HepG2 (cell line): Measurements from ENCODE around the gene UBAC1. TPM values are rescaled to one million over a fixed set of nuclear protein-coding genes. Genes with fewer than 3 reads are reported as not detected.
A peak's percentile ranks its signal among the peaks of the same experiment; 100 is the strongest.

Source experiments
- ATF6 ChIP-seq: sonication (generic); formaldehyde crosslinking; conservative IDR thresholded peaks from 2 replicates; pipeline ENCODE4 v1.4.0; 2020; ENCODE audit warnings: missing genetic modification reagents
- KDM2A ChIP-seq: sonication (generic); formaldehyde crosslinking; IDR thresholded peaks from 2 replicates; pipeline ENCODE4 v1.4.0; 2020; ENCODE audit warnings: low read depth, missing genetic modification reagents, borderline replicate concordance
- LRRFIP1 ChIP-seq: sonication (generic); formaldehyde crosslinking; conservative IDR thresholded peaks from 2 replicates; pipeline ENCODE4 v1.4.0; 2020; ENCODE audit warnings: missing genetic modification reagents
- MAFK ChIP-seq, 2 experiments: IDR thresholded peaks in 1 of 2; conservative IDR thresholded peaks in 1 of 2; 2 replicates each; pipeline ENCODE4 v1.6.1; 2011; ENCODE audit warnings: improper control_type of control experiment in 2 of 2, low read length in 2 of 2
- TBL1XR1 ChIP-seq: fragments of 150-350 bp; IDR thresholded peaks from 2 replicates; pipeline ENCODE4 v1.6.1; 2014; ENCODE audit warnings: borderline replicate concordance, low read length; ENCODE audit not compliant: partially characterized antibody
- YEATS2 ChIP-seq: sonication (generic); formaldehyde crosslinking; IDR thresholded peaks from 2 replicates; pipeline ENCODE4 v1.4.0; 2020; ENCODE audit warnings: missing genetic modification reagents, borderline replicate concordance
- YEATS4 ChIP-seq: sonication (generic); formaldehyde crosslinking; IDR thresholded peaks from 2 replicates; pipeline ENCODE4 v1.4.0; 2020; ENCODE audit warnings: missing genetic modification reagents, borderline replicate concordance
- ZBTB26 ChIP-seq: IDR thresholded peaks from 2 replicates; pipeline ENCODE4 v1.6.1; 2016; ENCODE audit warnings: missing compliant biosample characterization, missing genetic modification reagents, borderline replicate concordance
- ZIK1 ChIP-seq: sonication (generic); formaldehyde crosslinking; IDR thresholded peaks from 2 replicates; pipeline ENCODE4 v1.5.0; 2020; ENCODE audit warnings: mild to moderate bottlenecking, low read depth, missing genetic modification reagents, borderline replicate concordance
- ZNF207 ChIP-seq: fragments of 450-650 bp; IDR thresholded peaks from 2 replicates; pipeline ENCODE4 v1.6.1; 2016; ENCODE audit warnings: antibody characterized with exemption, borderline replicate concordance
- ZNF234 ChIP-seq: sonication (generic); formaldehyde crosslinking; conservative IDR thresholded peaks from 2 replicates; pipeline ENCODE4 v1.5.1; 2020; ENCODE audit warnings: mild to moderate bottlenecking, missing genetic modification reagents
- ZNF780A ChIP-seq: sonication (generic); formaldehyde crosslinking; IDR thresholded peaks from 2 replicates; pipeline ENCODE4 v1.8.0; 2022; ENCODE audit warnings: mild to moderate bottlenecking, missing genetic modification reagents, moderate library complexity
- polyA plus RNA-seq, 8 experiments: library from polyadenylated mRNA; depleted of rRNA in 3 of 8; stranded (reverse) in 7 of 8; unstranded in 1 of 8; fragments of >200 nt; fragmentation: Illumina TruSeq in 4 of 8; extraction: Trizol in 4 of 8; gene quantifications; 2 replicates each; pipeline versions ENCODE4 v1.2.1 to v1.2.3, GENCODE V29; 2011 to 2016; ENCODE audit warnings: low read depth in 4 of 8, missing spikeins in 1 of 8, mixed read lengths in 1 of 8; ENCODE audit not compliant: insufficient read depth in 1 of 8
- total RNA-seq, 5 experiments: library from RNA; depleted of rRNA; stranded (reverse); fragments of >200 nt; fragmentation: Illumina TruSeq; extraction: Trizol; gene quantifications; 2 replicates each; pipeline ENCODE4 v1.2.3, GENCODE V29; 2016; ENCODE audit warnings: low read depth in 1 of 5
- TF ChIP-seq, protein P1 (sequence below): IDR thresholded peaks from 2 replicates; pipeline ENCODE4 v1.6.1; 2012; ENCODE audit warnings: inconsistent platforms
- TF ChIP-seq, protein P2 (sequence below): sonication (generic); formaldehyde crosslinking; IDR thresholded peaks from 2 replicates; pipeline ENCODE4 v1.5.0; 2020; ENCODE audit warnings: mild to moderate bottlenecking, missing genetic modification reagents, borderline replicate concordance

UBAC1 gene
- total and polyA plus RNA-seq, 2 of the 13 experiments (the other 11 are each of a cell fraction or from before 2014, with no cell fraction given): 32.2 to 34.1 TPM

DNA sequence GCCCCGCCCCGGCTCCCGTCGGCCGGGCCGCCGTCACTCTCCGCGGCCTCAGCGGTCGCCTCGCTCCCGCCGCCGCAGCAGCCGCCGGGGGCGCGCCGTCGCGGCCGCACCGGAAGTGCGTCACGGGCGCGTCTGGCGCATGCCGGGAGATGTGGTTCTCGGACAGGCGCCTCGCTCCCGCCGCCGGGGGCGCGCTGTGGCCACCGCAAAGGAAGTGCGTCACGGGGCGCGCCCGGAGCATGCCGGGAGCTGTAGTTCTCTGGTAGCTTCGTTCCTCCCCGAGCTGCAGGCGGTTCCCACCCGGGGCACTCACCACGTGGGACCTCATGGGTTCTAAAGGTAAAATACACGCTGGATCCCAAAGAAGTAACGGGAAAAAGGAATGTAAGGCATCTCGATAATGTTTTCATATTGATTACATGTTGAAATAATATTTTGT lies at the start of gene UBAC1 (continued):
- TF ChIP-seq YEATS4 (CRISPR knock-in tag): peak; percentile 48; the same call in 1 of the 2 replicates
- no peak for TF ChIP-seq TBL1XR1
- TF ChIP-seq, protein P1, sequence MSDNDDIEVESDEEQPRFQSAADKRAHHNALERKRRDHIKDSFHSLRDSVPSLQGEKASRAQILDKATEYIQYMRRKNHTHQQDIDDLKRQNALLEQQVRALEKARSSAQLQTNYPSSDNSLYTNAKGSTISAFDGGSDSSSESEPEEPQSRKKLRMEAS: peak; percentile 70
- TF ChIP-seq, protein P2, sequence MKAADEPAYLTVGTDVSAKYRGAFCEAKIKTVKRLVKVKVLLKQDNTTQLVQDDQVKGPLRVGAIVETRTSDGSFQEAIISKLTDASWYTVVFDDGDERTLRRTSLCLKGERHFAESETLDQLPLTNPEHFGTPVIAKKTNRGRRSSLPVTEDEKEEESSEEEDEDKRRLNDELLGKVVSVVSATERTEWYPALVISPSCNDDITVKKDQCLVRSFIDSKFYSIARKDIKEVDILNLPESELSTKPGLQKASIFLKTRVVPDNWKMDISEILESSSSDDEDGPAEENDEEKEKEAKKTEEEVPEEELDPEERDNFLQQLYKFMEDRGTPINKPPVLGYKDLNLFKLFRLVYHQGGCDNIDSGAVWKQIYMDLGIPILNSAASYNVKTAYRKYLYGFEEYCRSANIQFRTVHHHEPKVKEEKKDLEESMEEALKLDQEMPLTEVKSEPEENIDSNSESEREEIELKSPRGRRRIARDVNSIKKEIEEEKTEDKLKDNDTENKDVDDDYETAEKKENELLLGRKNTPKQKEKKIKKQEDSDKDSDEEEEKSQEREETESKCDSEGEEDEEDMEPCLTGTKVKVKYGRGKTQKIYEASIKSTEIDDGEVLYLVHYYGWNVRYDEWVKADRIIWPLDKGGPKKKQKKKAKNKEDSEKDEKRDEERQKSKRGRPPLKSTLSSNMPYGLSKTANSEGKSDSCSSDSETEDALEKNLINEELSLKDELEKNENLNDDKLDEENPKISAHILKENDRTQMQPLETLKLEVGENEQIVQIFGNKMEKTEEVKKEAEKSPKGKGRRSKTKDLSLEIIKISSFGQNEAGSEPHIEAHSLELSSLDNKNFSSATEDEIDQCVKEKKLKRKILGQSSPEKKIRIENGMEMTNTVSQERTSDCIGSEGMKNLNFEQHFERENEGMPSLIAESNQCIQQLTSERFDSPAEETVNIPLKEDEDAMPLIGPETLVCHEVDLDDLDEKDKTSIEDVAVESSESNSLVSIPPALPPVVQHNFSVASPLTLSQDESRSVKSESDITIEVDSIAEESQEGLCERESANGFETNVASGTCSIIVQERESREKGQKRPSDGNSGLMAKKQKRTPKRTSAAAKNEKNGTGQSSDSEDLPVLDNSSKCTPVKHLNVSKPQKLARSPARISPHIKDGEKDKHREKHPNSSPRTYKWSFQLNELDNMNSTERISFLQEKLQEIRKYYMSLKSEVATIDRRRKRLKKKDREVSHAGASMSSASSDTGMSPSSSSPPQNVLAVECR (CRISPR knock-in tag): peak; percentile 21; the same call in 1 of the 2 replicates
- TF ChIP-seq KDM2A (CRISPR knock-in tag): no peak; the same call in 1 of the 2 replicates
- TF ChIP-seq YEATS2 (CRISPR knock-in tag): 0 out of 2 replicates have a peak, but pooled peaks have one; percentile 3
- no peak for TF ChIP-seq ZNF780A (CRISPR knock-in tag)
- no peak for TF ChIP-seq LRRFIP1
- no peak for TF ChIP-seq ATF6 (CRISPR knock-in tag)
- no peak for TF ChIP-seq ZBTB26
- TF ChIP-seq MAFK (conservative IDR thresholded peaks at IDR 0.05 in 1 of 2, IDR thresholded peaks at IDR 0.05 in 1 of 2; ENCODE audit: low read length in 2 of 2): no peak
- TF ChIP-seq ZNF234: no peak
- 0 out of 2 replicates have a peak, but pooled peaks have one; percentile 20 for TF ChIP-seq ZIK1 (CRISPR knock-in tag)
- TF ChIP-seq ZNF207: no peak
